DMS114 treated with DMSO at 0.1 percent for 48 hours (cell line): ENCODE measurements around the gene SIT1.
"Not testable (repeated sequence)": the region's sequence is repeated elsewhere in the genome, so short reads cannot be mapped to it uniquely, and the experiment has no call there.

ENCODE experiments used
- DNase-seq: peaks from one replicate; lab custom pipeline; 2025; ENCODE audit not compliant: unreplicated experiment; lab: John Stamatoyannopoulos, UW

Gene SIT1

DNA sequence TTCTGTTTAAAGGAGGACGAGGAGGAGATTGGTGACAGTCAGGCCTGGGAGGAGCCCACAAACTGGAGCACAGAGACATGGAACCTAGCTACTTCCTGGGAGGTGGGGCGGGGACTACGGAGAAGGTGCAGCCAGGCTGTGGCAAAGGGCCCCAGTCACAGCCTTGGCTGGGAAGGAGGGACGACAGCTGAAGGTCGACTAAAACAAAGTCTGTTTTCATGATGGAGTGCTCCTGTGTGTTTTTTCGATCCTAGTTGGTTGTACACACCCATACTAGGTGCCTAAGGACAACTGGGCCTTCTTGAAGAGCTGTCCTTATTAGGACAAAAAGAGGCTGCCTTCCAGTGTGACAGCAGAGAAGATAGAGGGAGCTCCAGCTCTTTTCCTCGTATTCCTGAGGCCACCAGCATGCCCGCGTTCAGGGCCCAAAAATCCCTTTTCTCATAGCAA lies 10.3 kb upstream of the SIT1 start:
- DNase-seq: peak; percentile 30

DNA sequence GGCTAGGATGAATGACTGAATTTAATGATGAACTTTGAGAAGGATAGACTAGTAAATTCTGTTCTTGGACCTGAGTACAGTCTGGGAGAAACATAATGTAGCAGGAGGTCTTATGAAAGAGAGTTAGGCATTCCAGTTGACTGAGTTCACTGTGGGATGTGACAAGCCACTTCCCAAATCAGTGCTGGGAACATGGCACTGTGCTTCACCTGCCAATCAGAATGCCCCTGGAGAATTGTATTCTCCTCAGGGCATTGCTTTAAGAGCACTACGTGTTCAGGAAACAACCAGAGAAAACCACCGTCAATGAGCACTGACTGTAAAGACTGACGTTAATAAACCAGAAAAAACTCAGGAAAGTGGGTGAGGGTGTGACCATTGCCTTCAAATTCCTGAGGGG lies 8.6 kb upstream of the SIT1 start:
- no peak for DNase-seq

DNA sequence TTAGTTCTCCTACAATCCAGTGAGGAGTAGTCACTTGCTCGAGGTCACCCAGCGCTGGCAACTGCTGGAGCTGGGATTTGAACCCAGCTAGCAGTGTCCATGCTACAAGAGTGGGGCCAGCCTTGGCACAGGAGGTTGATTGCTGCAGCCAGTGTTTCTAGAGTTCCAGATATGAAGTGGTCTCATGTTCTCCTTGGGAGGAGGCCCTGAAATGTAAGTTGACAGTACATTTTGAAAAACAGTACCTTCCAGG lies 8.2 kb upstream of the SIT1 start:
- DNase-seq: peak; percentile 24

- DNase-seq: peak; percentile 77
These were observed 7.6 kb upstream of the SIT1 start, which contains the start of gene CCDC107 for GRCh38 chr9:35658137-35658967. Gene CCDC107, plus strand, starts transcription at chr9:35658292. Its CDS starts 88 bp downstream, at chr9:35658380.

GRCh38 chr9:35657546-35658136 lies 6.9 kb upstream of the SIT1 start, which contains the start of gene RMRP:
Gene RMRP, minus strand, starts transcription at chr9:35658019.
- peak; percentile 92 for DNase-seq

- no peak for DNase-seq
These were observed 6.3 kb upstream of the SIT1 start for GRCh38 chr9:35656831-35657545.

DNA sequence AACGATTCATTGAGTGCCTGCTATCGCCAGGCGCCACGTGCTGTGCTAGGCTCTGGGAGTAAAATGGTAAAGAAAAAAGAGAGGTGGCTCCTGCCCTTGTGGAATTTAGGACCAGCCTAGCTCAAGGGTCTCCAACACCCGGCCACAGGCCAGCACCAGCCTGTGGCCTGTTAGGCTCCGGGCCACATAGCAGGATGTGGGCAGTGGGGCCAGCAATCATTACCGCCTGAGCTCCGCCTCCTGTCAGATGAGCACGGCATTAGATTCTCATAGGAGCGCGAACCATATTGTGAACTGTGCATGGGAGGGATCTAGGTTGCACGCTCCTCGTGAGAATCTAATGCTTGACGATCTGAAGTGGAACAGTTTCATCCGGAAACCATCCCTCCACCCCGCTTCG lies 5.6 kb upstream of the SIT1 start:
- DNase-seq: no peak

DNA sequence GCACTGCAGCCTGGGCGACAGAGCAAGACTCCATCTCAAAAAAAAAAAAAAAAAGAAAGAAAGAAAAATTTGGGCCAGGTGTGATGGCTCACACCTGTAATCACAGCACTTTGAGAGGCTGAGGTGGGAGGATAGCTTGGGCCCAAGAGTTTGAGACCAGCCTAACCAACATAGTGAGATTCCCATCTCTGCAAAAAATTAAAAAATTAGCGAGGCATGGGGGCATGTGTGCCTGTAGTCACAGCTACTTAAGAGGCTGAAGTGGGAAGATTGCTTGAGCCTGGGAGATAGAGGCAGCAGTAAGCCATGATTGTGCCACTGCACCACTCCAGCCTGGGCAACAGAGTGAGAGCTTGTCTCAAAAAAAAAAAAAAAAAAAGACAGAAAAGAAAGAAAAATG lies 2.9 kb upstream of the SIT1 start:
- DNase-seq: no peak

- no peak for DNase-seq
These were observed 2.1 kb upstream of the SIT1 start for GRCh38 chr9:35652829-35653209.

DNA sequence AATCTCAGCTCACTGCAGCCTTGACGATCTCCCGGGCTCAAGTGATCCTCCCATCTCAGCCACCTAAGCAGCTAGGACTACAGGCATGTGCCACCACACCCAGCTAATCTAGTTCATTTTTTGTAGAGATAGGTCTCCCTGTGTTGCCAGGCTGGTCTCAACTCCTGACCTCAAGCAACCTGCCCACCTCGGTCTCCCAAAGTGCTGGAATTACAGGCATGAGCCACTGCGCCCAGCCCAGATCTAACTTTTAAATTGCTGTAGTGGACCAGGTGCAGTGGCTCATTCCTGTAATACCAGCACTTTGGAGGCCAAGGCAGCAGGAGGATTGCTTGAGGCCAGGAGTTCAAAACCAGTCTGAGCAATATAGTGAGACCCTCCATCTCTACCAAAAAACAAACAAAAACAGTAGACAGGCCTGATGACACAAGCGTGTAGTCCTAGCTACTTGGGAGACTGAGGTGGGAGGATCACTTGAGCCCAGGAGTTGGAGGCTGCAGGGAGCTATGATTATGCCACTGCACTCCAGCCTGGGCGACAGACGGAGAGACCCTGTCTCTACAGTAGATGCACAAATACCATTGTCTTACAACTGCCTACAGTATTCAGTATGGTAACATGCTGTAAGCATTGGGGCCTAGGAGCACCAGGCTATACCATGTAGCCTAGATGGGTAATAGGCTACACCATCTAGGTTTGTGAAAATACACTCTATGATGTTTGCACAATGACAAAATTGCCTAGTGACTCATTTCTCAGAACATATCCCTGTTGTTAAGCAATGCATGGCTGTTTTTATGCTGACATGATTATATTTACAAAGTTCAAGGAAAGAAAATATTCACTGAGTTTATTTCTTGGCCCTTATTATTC lies 1.5 kb upstream of the SIT1 start:
- DNase-seq: no peak

DNA sequence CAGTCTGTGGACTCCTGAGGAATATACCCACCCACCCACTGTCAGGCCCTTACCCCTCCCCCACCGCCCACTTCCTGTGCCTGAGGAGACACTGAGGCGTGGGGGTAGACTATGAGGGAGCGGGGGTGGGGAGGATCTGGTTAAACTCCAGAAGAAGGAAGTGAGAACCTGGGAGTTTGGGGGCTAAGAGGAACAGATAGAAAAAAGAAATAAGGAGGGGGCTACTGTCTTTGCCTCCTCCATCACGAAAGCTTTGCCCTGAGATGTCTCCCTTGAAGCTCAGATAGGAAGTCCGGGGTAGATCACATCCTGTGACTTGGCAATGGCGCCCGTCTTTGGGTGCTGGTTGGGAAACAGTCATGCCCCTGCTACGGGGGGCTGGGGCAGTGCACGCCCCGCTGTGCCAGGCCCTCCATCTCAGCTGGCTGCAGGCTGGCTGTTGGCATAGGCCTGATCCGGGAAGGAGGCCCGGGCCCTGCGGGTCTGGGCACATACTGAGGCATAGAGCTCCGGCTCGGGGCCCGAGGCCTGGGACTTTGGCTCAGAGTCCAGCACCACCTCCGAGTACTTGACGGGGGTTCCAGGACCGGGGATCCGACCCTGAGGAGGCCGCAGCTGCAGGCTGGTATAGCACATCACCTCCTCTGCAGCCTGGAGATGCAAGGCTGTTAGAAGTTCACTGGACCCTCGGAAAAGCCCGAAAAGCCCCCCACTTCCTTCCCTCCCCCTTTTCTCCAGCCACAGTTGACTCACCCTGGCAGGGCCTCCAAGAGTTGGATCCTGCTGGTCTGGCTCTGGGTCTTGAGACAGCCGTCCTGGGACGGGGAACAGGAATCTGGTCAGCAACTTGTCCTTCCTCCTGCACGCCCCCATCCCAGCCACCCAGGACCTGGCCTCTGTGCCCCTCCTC lies 1.0 kb downstream of the SIT1 start:
- no peak for DNase-seq

DNA sequence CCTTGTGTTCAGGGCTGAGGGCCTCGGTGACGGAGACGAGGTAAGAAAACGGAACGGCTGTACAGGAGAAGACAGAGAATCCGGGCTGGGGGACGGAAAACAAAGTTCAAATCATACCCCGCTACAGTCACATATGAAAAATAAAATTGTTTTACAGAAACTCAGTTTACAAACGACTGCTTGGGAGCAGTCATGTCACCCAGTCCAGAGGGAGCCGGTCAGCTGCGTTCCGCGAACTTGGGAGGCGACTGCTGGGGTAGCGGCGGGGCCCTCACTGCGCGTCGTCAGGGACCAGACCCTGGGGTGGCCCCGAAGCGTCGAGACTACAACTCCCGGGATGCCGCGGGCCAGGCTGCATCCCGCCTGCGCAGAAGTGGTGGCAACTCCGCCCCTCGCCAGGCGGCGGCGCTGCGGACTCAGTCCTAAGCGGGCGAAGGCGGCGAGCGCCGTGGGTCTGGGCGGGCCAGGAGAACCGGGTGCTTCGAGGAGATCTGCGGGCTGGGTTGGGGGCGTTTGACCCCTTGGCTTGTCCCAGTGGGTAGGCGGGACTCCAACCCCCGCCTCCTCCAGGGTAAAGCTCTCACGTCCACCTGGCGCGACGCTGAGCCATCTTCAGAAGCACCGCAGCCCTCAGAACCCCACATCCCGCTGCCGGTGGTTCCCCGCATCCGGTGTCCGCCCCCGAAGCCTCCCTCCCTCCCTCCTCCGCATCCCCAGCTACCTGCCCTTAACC lies 4.0 kb downstream of the SIT1 start:
- DNase-seq: peak; percentile 64

DNA sequence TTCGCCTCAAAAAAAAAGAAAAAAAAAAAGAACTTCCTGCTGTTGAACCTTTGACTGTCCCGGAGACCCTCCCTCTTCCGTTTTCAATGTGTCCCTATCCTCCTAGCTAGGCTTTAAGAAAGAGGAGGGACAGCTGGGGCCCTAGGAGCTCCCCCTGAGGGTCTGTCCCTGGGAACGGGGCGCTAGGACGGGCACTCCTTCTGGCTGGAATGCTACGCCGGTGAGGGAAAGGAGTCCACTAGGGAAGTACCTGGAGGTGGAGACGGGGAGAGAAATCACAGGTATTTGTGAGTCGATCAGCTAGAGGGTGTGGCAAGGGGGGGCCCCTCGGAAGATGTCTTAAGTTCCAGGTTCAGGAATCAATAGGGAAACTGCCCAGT lies 4.6 kb downstream of the SIT1 start:
- DNase-seq: no peak

- not testable (repeated sequence) for DNase-seq
These were observed 5.0 kb downstream of the SIT1 start for GRCh38 chr9:35645736-35646135.

DNA sequence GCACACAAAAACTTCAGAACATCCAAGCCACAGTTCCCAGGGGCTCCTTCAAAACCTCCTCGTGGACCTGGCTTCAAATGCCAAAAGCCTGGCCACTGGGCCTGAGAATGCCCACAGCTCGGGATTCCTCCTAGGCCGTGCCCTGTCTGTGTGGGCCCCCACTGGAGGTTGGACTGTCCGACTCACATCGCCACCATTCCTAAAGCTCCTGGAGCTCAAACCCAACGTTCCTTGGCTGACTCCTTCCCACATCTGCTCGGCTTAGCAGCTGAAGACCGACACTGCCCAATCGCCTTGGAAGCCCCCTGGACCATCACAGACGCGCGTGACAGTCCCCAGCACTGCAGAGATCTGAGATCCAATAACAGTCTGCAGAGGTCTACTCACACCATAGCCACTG lies 7.7 kb downstream of the SIT1 start:
- no peak for DNase-seq

DNA sequence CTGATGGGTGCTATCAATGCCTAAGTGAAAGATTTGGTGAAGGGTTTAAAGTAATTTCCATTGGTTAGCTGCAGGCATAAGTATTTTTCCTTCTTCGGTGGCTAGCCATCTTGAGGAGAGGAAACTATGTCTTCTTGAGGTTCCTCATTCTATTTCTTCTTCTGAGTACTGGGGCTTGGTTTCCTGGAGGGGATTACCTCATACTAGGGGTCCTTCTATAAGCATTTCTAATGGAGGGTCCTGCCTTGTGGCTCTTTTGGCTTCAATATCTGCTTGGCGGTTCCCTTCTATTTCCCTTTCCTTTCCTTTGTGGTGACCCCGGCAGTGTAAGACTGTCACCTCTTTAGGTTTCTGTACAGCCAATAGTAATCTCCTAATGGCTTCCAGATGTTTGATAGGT lies 9.3 kb downstream of the SIT1 start:
- not testable (repeated sequence) for DNase-seq

GRCh38 chr9:35640431-35640830 lies 10.3 kb downstream of the SIT1 start:
- not testable (repeated sequence) for DNase-seq

DNA sequence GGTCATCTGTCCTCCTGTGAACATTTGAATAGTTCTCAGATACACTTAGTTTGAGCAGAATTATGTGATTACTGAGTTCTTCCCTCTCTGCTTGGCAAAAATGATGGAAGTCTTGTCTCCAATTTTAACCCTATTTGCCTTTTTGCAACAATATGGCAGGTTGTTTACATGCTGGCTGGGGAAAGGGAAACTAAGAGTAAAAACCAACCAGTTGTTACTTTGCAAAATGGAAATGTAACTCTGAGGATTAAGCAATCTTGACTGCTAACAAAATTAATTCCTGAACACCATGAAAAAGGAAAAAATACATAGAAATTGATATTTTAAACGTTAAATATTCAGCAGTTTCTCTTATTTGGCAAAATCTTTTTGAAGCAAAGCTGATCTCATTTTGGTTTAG lies 11.1 kb downstream of the SIT1 start:
- no peak for DNase-seq

- DNase-seq: not testable (repeated sequence)
These were observed 11.5 kb downstream of the SIT1 start for GRCh38 chr9:35639225-35639624.
